GM10248 (cell line): Measurements from ENCODE around the gene GPR27.

Experiments used
- CTCF ChIA-PET: fragments of 300-600 bp; sonication (Branson Sonifier 250); formaldehyde crosslinking; extraction: SDS; loops from one replicate; lab custom pipeline; 2021; ENCODE audit warnings: antibody characterized with exemption; lab: Yijun Ruan, JAX
- POLR2A ChIA-PET: fragments of 350-650 bp; sonication (Branson Sonifier 250); formaldehyde crosslinking; extraction: SDS; loops from one replicate; lab custom pipeline; 2020; ENCODE audit warnings: antibody characterized with exemption; lab: Yijun Ruan, JAX
- DNase-seq: peaks from one replicate; pipeline ENCODE4 v3.0.0; 2012; ENCODE audit errors: extremely low spot score
- CTCF ChIP-seq: IDR thresholded peaks from 2 replicates; pipeline ENCODE4 v1.5.1; 2012; ENCODE audit warnings: mild to moderate bottlenecking, low read depth; ENCODE audit errors: extremely low read depth, missing control alignments, control extremely low read depth

Gene GPR27

GRCh38 chr3:71709908-71710511 is 43.6 kb upstream of the GPR27 start:
- no peak for DNase-seq
- CTCF ChIA-PET: interaction anchor here (1.6 to 1.7 kb wide), 2 partner anchors 21 to 149 kb away, joined by 7 read pairs; no protein-coding TSS in a partner anchor
- POLR2A ChIA-PET: no interaction called here
- no peak for TF ChIP-seq CTCF

GRCh38 chr3:71710906-71711494 is 42.7 kb upstream of the GPR27 start:
- ChIA-PET POLR2A (no interaction called here), CTCF (interaction anchor here (0.6 to 2.4 kb wide), 10 partner anchors 9 to 1375 kb away, joined by 3 to 15 read pairs (median 6); no protein-coding TSS in a partner anchor)
- peak; percentile 51 for TF ChIP-seq CTCF
- peak; percentile 65 for DNase-seq

- ChIA-PET POLR2A (no interaction called here), CTCF (interaction anchor here (0.7 to 2.0 kb wide), 3 partner anchors 16 to 1374 kb away, joined by 3 to 12 read pairs (median 5); no protein-coding TSS in a partner anchor)
- no peak for TF ChIP-seq CTCF
- no peak for DNase-seq
Observed at GRCh38 chr3:71713041-71713440, 40.6 kb upstream of the GPR27 start.

GRCh38 chr3:71714595-71714994 is 39.1 kb upstream of the GPR27 start:
- no peak for TF ChIP-seq CTCF
- CTCF ChIA-PET: interaction anchor here (1.3 to 2.0 kb wide), 3 partner anchors 15 to 1372 kb away, joined by 3 to 12 read pairs (median 5); no protein-coding TSS in a partner anchor
- DNase-seq: no peak
- POLR2A ChIA-PET: no interaction called here

- TF ChIP-seq CTCF: no peak
- ChIA-PET CTCF (interaction anchor here (0.8 to 1.7 kb wide), 2 partner anchors 12 to 157 kb away, joined by 3 to 4 read pairs; no protein-coding TSS in a partner anchor), POLR2A (no interaction called here)
Observed at GRCh38 chr3:71718072-71718471, 35.6 kb upstream of the GPR27 start.

GRCh38 chr3:71721002-71721401 is 32.7 kb upstream of the GPR27 start:
- CTCF ChIA-PET: interaction anchor here (1.5 to 1.7 kb wide), 2 partner anchors 9 to 10 kb away, joined by 9 to 12 read pairs; no protein-coding TSS in a partner anchor
- no peak for TF ChIP-seq CTCF
- DNase-seq: no peak
- POLR2A ChIA-PET: no interaction called here

More at GRCh38 chr3:71718072-71718471, 35.6 kb upstream of the GPR27 start:
- DNase-seq: no peak
